Neural progenitor cell (in vitro differentiated cells): Measurements from ENCODE around the gene USP25.

ENCODE experiments used
- EZH2phosphoT487 ChIP-seq: fragments of 200-600 bp; sonication (generic); IDR thresholded peaks from 2 replicates; pipeline ENCODE4 v1.6.1; 2017; ENCODE audit warnings: antibody characterized with exemption
- TF ChIP-seq, protein P1 (sequence below): fragments of 200-600 bp; sonication (generic); IDR thresholded peaks from 2 replicates; pipeline ENCODE4 v1.5.1; 2017; ENCODE audit warnings: antibody characterized with exemption, mild to moderate bottlenecking

DNA sequence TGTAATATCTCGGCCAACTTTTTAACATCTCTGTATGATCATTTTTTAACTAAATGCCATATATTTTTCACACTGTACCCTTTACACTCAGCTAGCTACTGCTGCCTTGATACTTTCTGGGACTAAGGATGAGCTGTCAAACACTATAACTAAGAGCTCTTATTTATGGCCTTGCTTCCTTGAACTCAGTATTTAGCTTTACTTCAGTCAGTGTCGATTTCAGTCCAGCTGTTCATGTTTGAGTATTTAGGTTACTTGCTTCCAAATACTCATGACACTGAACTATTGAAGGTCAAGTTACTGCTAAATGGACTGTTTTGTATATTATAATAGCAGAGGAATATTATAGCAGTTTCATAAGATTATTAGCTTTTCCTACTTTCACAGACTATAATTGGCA, 25.9 kb upstream of the USP25 start:
- no peak for TF ChIP-seq EZH2phosphoT487
- TF ChIP-seq, protein P1, sequence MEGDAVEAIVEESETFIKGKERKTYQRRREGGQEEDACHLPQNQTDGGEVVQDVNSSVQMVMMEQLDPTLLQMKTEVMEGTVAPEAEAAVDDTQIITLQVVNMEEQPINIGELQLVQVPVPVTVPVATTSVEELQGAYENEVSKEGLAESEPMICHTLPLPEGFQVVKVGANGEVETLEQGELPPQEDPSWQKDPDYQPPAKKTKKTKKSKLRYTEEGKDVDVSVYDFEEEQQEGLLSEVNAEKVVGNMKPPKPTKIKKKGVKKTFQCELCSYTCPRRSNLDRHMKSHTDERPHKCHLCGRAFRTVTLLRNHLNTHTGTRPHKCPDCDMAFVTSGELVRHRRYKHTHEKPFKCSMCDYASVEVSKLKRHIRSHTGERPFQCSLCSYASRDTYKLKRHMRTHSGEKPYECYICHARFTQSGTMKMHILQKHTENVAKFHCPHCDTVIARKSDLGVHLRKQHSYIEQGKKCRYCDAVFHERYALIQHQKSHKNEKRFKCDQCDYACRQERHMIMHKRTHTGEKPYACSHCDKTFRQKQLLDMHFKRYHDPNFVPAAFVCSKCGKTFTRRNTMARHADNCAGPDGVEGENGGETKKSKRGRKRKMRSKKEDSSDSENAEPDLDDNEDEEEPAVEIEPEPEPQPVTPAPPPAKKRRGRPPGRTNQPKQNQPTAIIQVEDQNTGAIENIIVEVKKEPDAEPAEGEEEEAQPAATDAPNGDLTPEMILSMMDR, result no peak
